NCI-H460 (cell line): ENCODE measurements around the gene LIPH. TPM values are rescaled to one million over a fixed set of nuclear protein-coding genes. Genes with fewer than 3 reads are reported as not detected.
"Not testable (repeated sequence)": the region's sequence is repeated elsewhere in the genome, so short reads cannot be mapped to it uniquely, and the experiment has no call there.

Experiments used
- DNase-seq: peaks from one replicate; pipeline ENCODE4 v3.0.0-alpha.2; 2016; ENCODE audit warnings: low read depth; ENCODE audit errors: extremely low read depth
- polyA plus RNA-seq: library from polyadenylated mRNA; depleted of rRNA; stranded (reverse); fragments of >200 nt; gene quantifications from 2 replicates; pipeline ENCODE4 v1.2.3, GENCODE V29; 2014; cell fraction: nucleus; rRNA removed
- total RNA-seq: library from RNA; depleted of rRNA; stranded (reverse); fragments of >200 nt; shearing (Covaris generic); gene quantifications from 2 replicates; pipeline ENCODE4 v1.2.3, GENCODE V29; 2014; rRNA removed

Gene LIPH
- 6.0 and 8.0 TPM in 2 replicates for total RNA-seq
- polyA plus RNA-seq, result 4.2 and 5.4 TPM in 2 replicates

DNA sequence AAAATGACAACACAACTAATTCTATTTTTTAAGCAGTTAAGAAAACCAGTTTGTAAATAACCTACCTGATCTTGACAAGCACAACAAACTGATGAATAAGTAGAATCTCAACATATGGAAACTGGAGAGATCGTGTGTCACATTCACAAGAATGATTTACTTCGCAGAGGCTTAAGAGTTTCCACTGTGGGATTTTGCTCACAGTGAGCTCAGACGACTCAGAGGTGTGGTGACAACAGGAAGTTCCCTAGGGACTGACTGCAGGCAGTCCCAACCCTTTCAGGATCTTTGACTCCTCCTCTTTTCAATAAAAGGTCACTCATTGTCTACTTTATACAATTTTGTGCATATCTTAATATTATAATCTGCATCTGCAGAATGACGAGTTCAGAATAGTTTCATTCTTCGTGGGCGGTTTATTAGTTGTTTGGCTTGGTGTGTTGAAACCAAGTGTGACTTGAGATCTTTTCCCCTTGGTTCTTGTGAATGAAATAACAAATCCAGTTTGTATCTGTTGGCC, at the start of gene LIPH:
Gene LIPH (minus strand): TSS at position 231 of the 520 bp plus-strand sequence. CDS start 117 bp downstream, at position 114.
- DNase-seq, result peak; percentile 70

DNA sequence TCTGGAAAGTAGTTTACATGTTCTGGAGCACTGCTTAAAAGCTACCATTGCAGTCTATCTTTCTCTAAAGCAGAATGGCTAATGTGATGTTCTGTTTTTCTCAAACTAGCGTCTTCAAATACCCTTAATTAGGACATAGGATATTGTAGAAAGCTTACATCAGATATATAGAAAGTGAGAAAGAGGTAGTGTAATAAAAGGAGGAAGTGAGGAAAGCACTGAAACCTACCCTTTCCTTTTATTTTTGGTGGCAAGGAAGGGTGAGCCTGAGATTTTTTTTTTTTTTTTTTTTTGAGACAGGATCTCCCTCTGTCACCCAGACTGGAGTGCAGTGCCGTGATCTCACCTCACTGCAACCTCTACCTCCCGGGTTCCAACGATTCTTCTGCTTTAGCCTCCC, 43.1 kb upstream of the LIPH start:
- DNase-seq, result no peak

DNA sequence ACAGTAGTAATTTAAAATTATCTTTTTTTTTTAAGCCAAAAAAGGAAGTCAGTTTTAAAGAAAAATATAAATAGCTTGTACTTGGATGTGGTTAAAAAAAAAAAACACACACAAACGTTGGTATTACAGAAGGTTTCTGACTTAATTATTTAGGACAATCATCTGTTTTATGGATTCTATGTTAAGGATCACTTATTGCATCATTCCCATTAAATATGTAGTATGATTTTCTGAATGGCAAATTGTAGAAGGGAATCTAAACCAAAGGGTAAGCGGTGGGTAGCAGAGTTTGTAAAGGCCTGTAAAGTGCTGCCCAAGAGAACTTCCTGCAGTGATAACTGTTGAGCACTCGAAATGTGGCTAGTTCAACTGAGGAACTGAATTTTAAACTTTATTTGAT, 41.7 kb upstream of the LIPH start:
- no peak for DNase-seq

DNA sequence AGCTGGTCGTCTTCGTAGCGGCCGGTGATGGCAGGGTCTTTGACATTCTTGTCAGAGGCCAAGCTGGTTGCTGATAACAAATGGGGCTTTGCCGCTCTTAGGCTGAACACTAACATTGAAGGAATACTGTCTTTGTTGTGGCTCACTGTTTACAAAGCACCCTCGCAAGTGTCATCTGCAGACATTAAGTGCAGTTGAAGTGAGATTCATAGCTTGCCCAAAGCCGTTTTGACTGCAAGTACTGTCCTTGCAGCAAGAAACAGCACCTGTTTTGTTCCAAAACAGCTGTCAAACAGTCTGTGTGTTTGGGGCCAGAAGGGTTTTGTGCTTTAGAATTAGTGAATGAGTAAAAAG, 34.3 kb upstream of the LIPH start:
- DNase-seq, result no peak

DNA sequence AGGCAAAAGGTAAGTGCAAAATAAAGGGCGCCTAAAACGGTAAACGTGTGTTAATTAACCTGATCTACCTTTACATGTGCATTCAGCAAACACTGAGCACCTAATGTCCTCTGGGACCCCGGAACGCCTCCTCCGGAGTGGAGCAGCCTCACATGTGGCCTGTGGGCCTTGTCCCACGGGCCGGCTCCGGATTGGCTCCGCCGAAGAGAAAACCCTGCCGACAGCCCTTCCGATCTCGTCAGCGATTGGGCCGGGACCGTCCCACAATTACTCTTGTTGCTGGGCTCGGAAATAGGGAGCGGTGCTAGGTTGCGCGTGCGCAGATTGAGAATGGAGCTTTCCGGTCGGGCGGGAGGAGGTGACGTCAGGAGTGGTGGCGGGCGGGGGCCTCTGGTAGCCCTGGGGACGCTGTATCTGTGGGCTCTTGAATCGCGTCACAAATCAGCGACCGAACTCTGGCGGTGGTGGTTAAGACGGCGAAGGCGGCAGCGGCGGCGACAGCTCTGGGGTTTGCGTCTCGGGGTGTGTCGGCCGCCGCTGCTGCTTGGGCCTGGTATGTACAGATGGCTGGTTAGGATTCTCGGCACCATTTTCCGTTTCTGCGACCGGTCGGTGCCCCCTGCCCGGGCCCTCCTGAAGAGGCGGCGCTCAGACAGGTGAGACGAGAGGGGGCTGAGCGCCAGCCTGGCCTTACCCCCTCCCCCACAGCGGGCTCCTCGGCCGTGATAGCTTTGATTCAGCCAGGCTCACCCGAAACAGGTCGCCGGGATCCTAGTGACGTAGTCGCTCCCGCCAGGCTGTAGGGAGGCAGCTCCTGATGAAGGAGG, 33.7 kb upstream of the LIPH start, which contains the start of gene SENP2:
Gene SENP2 (plus strand): TSS at position 437 of the 827 bp plus-strand sequence. CDS start 119 bp downstream, at position 556.
- peak; percentile 98 for DNase-seq

DNA sequence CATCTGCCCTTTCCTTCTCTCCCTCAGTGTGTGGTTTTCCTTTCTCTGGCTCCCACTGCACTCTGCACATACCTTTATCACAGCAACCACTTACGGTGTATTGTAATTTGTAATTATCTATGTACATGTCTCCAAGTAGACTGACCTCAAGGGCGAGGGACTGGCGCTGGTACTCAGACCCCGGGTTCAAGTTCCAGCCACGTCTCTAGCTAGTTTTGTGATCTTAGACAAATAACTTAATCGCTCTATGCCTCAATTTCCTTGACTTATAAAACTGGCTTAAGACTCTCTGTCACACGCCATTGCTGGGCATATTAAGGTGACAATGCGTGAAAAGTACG, 33.1 kb upstream of the LIPH start:
- no peak for DNase-seq

DNA sequence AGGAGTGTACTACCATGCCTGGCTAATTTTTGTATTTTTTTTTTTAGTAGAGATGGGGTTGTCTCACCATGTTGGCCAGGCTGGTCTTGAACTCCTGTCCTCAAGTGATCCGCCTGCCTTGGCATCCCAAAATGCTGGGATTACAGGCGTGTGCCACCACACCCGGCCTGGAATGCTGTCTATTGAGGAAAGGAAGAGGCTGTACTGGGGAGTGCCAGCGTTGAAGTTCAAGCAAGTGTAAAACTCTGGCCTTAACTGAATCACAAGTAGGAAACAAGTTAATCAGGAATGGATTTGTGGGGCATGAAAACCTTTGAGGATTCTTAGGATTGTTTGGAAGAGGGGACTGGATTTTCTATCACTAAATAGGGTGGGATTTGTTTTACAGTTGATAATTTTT, 32.3 kb upstream of the LIPH start:
- no peak for DNase-seq

DNA sequence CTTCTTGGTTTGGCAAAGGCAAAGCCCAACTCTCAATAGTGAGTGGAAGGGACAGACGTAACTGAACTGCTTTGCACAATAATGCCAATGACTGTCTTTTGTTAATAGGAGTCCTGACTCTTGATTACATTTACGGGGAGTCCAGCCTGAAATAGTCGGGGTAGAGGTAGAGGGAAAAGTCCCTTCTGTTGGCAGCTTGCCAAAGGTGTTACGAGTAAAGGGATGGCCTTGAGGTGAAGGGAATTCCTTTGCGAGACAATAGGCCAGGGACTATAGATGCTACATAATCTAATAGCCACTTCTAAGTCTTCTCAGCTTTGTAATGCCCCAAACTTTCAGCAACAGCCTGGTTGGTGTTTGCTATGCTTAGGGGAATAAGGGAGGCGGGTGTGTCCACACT, 31.5 kb upstream of the LIPH start:
- DNase-seq, result no peak

DNA sequence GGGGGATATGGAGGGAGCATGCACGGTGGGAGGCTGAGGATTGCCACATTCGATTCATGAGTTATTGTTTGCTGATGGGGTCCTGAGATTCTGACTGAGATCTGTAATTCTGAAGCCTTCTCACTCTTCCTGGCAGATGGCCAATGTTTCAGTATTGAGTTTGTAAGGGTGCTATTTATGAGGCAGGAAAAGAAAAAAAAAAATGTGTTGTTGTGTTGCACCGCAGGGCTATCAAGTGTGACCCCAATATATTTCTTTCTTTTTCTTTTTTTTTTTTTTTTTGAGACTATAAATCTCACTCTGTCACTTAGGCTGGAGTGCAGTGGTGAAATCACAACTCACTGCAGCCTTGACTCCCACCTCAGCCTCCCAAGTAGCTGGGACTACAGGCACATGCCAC, 30.5 kb upstream of the LIPH start:
- no peak for DNase-seq

DNA sequence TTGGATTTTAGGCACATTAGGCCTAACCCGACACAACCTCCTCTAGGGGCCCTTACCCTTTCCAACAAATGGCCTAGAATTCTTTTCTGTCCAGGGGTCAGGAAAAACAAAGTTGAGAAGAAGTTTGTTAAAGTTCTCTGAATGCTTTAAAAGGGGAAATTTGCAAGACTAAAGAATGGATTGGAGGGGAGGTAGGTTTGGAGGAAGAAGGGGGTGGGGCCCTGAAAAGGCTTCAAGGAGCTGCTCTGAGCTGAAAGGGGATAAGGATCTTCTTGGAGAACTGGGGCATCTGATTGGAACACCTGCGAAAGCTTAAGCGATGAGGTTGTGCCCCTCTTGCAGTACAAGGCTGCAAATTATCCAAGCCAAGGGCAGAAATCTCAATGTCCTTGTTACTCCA, 29.8 kb upstream of the LIPH start:
- no peak for DNase-seq

DNA sequence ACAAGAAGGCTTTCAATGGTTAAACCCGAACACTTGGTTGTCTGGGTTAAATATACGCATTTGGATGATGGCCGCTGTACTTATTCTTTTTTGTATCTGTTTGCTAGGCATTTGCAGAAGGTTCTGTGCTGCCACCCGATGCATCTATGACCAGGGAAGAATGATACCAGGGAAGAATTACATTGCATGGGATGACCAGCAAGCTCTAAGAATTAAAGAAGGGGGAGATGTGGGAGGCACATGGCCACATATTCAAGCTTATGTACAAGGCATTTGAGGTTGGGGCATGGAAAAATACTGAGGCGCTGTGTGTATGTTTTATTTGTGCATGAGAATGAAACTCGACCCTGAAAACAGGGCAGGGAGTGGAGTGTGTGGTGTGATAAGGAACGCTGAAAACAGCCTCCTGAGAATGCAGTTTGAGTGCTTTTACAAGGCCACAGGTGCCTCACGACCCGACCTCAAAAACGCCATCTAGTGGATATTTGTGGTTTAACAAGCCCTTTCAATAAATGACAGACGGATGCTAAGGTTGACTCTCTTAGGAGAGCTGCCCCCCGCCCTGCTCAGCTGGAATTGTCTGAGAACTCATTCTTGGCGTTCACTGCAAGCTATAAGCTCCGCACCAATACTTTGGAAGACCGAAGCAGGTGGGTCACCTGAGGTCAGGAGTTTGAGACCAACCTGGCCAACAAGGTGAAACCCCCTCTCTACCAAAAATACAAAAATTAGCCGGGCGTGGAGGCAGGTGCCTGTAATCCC, 22.9 kb upstream of the LIPH start:
- DNase-seq, result peak; percentile 60

DNA sequence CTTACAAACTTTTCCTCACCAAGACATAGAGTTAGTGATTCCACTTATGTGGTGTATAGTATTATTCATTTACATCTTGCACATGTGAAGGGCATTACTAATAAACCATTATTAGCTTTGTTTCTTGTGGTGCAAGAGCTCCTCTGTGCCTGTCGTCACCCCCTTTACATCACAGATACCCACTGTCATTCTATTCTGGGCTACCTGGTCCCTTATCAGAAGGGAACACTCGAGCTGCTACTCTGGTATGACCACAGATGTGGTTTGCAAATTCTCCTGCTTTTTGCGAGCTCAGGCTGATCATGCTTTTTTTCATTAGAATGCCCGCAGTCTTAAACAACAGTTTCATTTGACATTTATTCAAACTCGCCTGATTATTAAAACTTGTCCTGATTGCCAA, 19.8 kb upstream of the LIPH start:
- DNase-seq, result no peak

DNA sequence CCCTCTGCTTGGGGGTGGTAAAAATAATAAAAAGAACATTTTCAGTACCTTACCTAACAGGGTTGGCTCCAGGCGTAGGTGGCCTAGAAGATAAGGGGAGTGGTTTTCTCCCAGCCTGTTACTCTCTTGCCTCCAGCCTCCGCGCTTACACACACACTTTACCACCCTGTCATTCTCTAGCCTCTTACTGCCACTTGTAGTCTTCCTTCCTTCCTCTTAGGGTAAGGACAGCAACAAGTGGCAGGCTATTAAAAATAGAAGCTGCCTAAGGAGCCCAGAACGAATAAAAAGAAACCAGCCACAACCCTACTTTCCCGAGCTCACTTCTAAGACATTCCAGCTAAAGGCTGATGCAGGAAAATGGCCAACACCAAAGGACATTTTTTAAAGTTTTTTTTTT, 9.6 kb upstream of the LIPH start:
- DNase-seq, result no peak

DNA sequence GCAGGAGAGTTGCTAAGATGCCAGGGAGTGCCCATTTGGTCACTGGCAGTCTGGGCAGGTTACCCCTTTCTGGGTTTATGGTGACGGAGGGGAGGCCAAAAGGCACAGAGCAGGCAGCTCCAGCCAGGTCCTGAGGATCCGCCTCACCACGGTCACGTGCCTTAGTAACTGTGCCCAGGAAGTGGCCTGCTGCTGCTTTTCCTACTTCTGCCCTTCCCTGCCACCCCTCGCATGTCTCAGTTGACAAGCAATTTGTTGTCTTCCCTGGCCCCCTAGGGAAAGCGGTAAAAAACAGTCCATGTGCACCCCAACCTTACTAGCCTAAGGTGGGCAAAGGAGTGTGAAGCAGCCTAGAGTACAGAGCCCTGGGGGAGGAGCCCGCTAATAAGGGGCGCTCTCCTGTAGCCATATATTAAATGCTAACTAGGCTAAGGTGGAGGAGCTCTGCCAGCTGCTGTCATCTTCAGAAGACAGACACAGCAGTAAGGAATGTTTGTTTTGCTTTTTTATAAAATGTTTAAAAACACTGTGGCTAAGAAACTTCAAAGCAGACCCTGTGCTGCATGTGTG, 9.1 kb upstream of the LIPH start:
- no peak for DNase-seq

DNA sequence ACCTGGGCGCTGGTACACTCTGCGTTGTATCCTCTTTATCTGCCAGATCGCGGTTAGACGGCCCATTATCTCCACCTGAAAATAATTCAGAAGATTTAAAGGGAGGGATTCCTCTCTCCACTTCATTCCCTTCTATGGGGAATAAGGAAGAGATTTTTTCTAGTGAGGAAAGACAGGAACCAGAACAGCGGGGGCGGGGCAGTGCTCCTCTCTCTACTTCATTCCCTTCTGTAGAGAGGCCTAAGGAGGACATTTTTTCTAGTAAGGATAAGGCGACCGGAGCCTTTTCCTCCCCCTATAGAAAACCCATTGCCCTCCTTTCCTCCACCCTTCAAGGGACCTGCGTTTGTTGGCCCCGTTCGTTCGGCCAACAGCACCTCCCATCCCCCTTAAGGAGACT, 8.3 kb upstream of the LIPH start:
- DNase-seq, result no peak

DNA sequence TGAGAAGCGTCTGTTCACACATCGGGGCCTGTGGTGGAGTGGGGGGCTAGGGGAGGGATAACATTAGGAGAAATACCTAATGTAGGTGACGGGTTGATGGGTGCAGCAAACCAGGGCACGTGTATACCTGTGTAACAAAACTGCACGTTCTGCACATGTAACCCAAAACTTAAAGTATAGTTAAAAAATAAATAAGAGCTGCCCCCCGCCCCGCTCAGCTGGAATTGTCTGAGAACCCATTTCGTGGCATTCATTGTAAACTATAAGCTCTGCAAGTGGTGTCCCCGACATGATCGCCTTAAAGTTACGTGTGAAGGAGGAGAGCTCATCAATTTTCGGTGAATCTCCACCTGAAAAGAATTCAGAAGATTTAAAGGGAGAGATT, 7.3 kb upstream of the LIPH start:
- no peak for DNase-seq

DNA sequence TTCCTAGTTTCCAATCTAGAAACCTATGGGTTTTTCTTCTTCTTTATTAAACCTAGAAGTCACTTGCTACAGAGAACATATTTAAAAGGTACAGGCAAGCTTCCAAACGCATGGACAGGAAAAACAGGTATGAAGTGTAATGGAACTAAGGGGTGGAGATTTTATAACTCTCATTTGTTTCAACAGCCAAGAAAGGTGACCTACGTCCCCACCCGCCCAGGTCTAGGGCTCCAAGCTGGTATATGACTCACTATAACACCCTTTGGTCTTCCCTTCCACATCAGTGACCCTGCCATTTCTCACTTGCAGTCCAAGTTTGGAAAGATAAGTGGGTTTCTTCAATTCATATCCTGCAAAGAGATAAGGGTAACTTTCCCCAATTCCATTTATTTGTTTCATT, 6.0 kb upstream of the LIPH start:
- no peak for DNase-seq

DNA sequence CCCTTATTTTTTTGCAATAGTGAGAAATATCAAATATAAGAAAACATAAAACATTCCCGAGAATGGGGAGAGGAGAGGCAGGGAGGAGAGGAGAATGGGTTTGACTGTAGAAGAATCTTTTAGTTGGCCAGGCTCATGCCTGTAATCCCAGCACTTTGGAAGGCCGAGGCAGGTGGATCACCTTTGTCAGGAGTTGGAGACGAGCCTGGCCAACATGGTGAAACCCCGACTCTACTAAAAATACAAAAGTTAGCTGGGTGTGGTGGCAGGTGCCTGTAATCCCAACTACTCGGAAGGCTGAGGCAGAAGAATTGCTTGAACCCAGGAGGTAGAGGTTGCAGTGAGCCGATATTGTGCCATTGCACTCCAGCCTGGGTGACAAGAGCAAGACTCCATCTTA, 4.3 kb upstream of the LIPH start:
- DNase-seq, result not testable (repeated sequence)

DNA sequence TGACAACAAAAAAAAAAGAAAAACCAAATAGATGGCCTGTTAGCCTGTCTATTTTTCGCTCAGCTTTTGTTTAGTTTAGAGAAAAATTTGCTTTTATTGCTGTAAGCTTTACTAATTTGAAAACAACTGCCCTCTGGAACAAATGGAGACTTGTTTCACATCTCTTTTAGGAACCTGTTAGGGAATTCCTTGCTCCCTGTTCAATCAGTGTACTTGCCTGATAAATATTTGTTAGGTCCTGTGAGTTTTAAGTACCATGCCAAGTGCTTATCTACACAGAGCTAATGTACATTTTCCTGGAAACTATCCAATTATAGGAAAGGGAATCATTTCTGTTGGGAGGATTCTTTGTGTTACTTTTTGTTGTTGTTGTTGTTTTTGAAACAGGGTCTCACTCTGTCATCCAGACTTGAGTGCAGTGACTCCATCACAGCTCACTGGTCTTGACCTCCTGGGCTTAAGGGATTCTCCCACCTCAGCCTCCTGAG, 3.5 kb upstream of the LIPH start:
- DNase-seq, result no peak

DNA sequence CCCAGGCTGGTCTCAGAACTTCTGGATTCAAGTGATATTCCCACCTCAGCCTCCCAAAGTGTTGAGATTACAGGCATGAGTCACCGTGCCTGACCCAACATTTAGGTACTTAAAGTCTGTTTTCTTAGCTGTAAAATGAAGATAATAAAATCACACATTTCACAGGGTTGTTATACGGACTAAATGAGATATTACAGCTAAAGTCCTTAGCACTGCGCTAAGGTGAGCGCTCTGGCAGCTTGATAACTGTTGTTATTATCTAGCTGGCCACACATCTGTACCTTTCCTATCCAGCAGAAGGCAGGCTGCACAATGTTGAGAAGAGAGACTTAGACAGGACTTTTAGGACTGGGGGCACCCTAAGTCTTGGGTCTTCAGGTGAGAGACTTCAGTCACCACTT, 2.7 kb upstream of the LIPH start:
- no peak for DNase-seq

DNA sequence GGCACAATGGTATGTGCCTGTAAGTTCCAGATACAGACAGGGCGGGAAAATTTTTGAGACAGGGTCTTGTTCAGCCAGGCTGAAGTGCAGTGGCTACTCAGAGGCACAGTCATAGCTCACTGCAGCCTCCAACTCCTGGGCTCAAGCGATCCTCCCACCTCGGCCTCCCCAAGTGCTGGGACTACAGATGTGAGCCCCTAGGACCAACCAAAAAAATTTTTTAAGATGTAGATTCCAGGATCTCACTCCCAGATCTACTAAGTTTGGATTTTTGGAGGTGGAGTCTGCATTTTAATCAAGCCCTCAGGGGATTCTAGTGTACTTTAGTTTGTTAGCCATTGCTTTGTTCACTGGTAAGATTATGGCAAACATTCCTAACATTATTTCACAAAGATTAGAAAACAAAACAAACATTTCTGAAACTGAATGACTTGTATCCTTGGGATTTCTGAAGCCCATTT, 2.7 kb downstream of the LIPH start:
- no peak for DNase-seq
